ENCODE results near the gene SCFD2. TPM values are rescaled to one million over a fixed set of nuclear protein-coding genes. Genes with fewer than 3 reads are reported as not detected.

The SCFD2 gene
- total RNA-seq, 1 experiment from 2014 or later: 27.6 TPM

GRCh38 chr4:52990706-52991105 lies 375.2 kb downstream of the SCFD2 start:
- DNase-seq (ENCODE audit: low read depth): no peak

- no peak for DNase-seq (ENCODE audit: low read depth)
Measured at GRCh38 chr4:52989865-52990264, 376.0 kb downstream of the SCFD2 start.

- no peak for DNase-seq (ENCODE audit: low read depth)
Measured at GRCh38 chr4:52987392-52988056, 378.3 kb downstream of the SCFD2 start.

GRCh38 chr4:52984462-52984881 lies 381.4 kb downstream of the SCFD2 start:
- no peak for DNase-seq (ENCODE audit: low read depth)

- peak; percentile 58 for DNase-seq (ENCODE audit: low read depth)
Measured at GRCh38 chr4:52983563-52984303, 382.1 kb downstream of the SCFD2 start.

- no peak for DNase-seq (ENCODE audit: low read depth)
Measured at GRCh38 chr4:52982946-52983340, 382.9 kb downstream of the SCFD2 start.

- peak; percentile 34 for DNase-seq (ENCODE audit: low read depth)
Measured at GRCh38 chr4:52982255-52982945, 383.5 kb downstream of the SCFD2 start.

- no peak for DNase-seq (ENCODE audit: low read depth)
Measured at GRCh38 chr4:52979821-52980590, 385.9 kb downstream of the SCFD2 start.

- DNase-seq (ENCODE audit: low read depth): no peak
Measured at GRCh38 chr4:52979020-52979419, 386.8 kb downstream of the SCFD2 start.

GRCh38 chr4:52977252-52977651 lies 388.6 kb downstream of the SCFD2 start:
- no peak for DNase-seq (ENCODE audit: low read depth)

GRCh38 chr4:52976523-52977230 lies 389.2 kb downstream of the SCFD2 start:
- no peak for DNase-seq (ENCODE audit: low read depth)

- no peak for DNase-seq (ENCODE audit: low read depth)
Measured at GRCh38 chr4:52968691-52969090, 397.2 kb downstream of the SCFD2 start.

- no peak for DNase-seq (ENCODE audit: low read depth)
Measured at GRCh38 chr4:52968241-52968640, 397.6 kb downstream of the SCFD2 start.

- DNase-seq (ENCODE audit: low read depth): no peak
Measured at GRCh38 chr4:52966781-52967180, 399.1 kb downstream of the SCFD2 start.

- DNase-seq (ENCODE audit: low read depth): no peak
Measured at GRCh38 chr4:52966172-52966571, 399.7 kb downstream of the SCFD2 start.

GRCh38 chr4:52964561-52965101 lies 401.2 kb downstream of the SCFD2 start:
- DNase-seq (ENCODE audit: low read depth): no peak

GRCh38 chr4:52964011-52964410 lies 401.9 kb downstream of the SCFD2 start:
- no peak for DNase-seq (ENCODE audit: low read depth)

GRCh38 chr4:52962721-52963120 lies 403.1 kb downstream of the SCFD2 start:
- no peak for DNase-seq (ENCODE audit: low read depth)

- no peak for DNase-seq (ENCODE audit: low read depth)
Measured at GRCh38 chr4:52961666-52962412, 404.0 kb downstream of the SCFD2 start.

- DNase-seq (ENCODE audit: low read depth): no peak
Measured at GRCh38 chr4:52959541-52959940, 406.3 kb downstream of the SCFD2 start.
